ENCODE data around the gene GRID1.
"Not testable (repeated sequence)": the region's sequence is repeated elsewhere in the genome, so short reads cannot be mapped to it uniquely, and the experiment has no call there.

The GRID1 gene

GRCh38 chr10:85946713-85947326 is 419.8 kb downstream of the GRID1 start:
- no peak for DNase-seq

GRCh38 chr10:85936161-85936560 is 430.4 kb downstream of the GRID1 start:
- no peak for DNase-seq

- DNase-seq = no peak
These were observed 432.0 kb downstream of the GRID1 start for GRCh38 chr10:85934586-85934985.

GRCh38 chr10:85929993-85930392 is 436.6 kb downstream of the GRID1 start:
- DNase-seq = not testable (repeated sequence)

- DNase-seq = no peak
These were observed 438.5 kb downstream of the GRID1 start for GRCh38 chr10:85927952-85928665.

GRCh38 chr10:85926986-85927385 is 439.6 kb downstream of the GRID1 start:
- DNase-seq = no peak

- DNase-seq = no peak
These were observed 440.5 kb downstream of the GRID1 start for GRCh38 chr10:85926136-85926535.

GRCh38 chr10:85925201-85925750 is 441.3 kb downstream of the GRID1 start:
- DNase-seq = no peak

GRCh38 chr10:85924382-85925102 is 442.1 kb downstream of the GRID1 start:
- DNase-seq = no peak

GRCh38 chr10:85922356-85923129 is 444.1 kb downstream of the GRID1 start:
- no peak for DNase-seq

GRCh38 chr10:85921789-85922188 is 444.8 kb downstream of the GRID1 start:
- DNase-seq = no peak

- DNase-seq = no peak
These were observed 446.3 kb downstream of the GRID1 start for GRCh38 chr10:85920311-85920710.

GRCh38 chr10:85919491-85920021 is 447.0 kb downstream of the GRID1 start:
- DNase-seq = no peak

GRCh38 chr10:85918371-85918770 is 448.2 kb downstream of the GRID1 start:
- DNase-seq = no peak

GRCh38 chr10:85917601-85918000 is 449.0 kb downstream of the GRID1 start:
- no peak for DNase-seq

GRCh38 chr10:85916994-85917573 is 449.5 kb downstream of the GRID1 start:
- no peak for DNase-seq

GRCh38 chr10:85916286-85916685 is 450.3 kb downstream of the GRID1 start:
- no peak for DNase-seq

- DNase-seq = no peak
These were observed 451.2 kb downstream of the GRID1 start for GRCh38 chr10:85915245-85915846.

GRCh38 chr10:85914720-85915119 is 451.9 kb downstream of the GRID1 start:
- no peak for DNase-seq

GRCh38 chr10:85908462-85908861 is 458.1 kb downstream of the GRID1 start:
- no peak for DNase-seq

GRCh38 chr10:85902051-85902450 is 464.5 kb downstream of the GRID1 start:
- no peak for DNase-seq

GRCh38 chr10:85901599-85901998 is 465.0 kb downstream of the GRID1 start:
- DNase-seq = no peak
